Left forelimb (tissue), 1 donor: ENCODE measurements around the gene FLT3.
"Not testable (repeated sequence)": the region's sequence is repeated elsewhere in the genome, so short reads cannot be mapped to it uniquely, and the experiment has no call there.

Source experiments
- DNase-seq: peaks from one replicate; pipeline ENCODE4 v3.0.0-alpha.2; 2018; ENCODE audit warnings: low spot score

FLT3 gene

DNA sequence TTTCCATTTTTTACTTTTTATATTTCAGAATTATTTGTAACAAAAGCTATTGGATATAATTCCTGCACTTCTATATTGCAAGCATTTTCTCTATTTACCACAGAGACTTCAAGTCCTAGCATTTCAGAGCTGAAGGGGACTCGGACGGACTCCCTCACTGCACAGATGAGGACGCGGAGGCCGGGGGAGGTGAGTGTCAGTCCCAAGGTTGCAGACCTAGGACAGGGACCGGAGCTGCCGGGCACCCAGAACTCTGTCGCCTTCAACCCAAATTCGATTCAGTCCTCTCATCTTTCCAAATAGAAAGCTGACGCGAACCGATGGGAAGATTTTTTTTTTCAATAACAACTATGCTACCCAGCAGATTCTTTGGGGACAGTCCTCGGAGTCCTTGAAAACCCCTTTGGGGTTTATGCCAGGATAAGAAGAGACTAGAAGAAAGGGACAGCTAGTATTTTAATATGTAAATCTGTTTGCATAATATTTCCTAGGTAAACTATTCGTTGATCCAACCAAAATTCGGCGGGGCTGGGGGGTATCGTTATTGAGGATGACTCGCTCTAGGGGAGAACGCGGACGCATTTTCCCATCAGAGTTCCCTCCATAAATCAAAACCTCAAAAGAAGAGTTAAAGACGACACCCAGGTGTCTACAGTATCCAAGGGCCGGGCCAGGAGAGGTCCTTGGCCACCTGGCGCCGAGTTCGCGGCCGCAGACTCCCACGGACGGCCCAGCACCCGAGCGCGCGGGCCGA lies 803 bp downstream of the FLT3 start:
- DNase-seq: no peak

DNA sequence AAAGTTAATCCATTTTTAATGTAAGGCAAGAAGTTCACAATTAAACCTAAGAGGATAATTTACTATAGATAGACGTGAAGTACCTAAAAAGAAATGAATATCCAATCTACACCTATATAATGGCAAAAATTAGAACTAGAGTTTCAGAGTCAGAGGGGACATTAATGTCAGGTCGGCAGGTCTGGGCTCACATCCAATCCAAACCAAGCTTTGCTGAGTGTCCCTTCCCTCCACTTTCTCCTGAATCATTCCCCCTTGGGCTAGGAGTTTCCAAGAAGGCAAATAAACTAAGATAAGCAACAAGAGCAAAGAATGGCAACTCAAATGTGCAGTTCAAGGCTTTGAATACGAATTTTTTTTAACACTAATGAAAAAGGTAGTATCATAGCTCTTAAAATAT lies 2.9 kb downstream of the FLT3 start:
- no peak for DNase-seq

DNA sequence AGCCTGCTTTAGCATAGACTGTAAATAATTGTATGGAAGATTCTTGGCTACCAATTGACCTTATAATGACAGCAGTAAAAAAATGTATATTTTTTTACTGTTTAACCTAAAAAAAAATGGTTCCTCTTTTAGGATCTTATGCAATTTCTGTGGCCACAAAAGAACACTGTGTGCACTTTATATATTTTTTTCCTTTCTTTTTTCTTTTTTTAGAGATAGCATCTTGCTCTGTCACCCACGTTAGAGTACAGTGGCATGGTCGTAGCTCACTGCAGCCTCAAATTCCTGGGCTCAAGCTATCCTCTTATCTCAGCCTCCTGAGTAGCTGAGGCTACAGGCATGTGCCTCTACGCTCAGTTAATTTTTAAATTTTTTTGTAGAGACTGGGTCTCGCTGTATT lies 6.1 kb downstream of the FLT3 start:
- DNase-seq: no peak

DNA sequence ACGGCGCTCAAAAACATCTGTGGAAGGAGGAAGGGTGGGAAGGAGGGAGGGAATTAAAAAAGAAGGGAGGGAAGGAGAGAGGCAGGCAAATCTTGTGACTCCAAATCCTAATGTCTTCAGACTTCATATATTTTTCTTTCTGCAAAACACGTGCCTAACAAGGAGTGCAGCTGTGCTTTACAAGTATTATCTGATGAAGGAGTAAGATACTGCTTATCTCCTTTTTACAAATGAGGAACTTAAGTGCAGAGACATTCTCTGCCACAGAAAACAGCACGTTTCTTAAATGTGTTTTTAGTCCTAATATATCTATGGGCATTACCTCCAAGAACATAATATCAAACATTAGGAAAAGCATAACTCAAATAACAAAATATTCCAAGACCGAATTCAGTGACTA lies 6.5 kb downstream of the FLT3 start:
- DNase-seq: no peak

DNA sequence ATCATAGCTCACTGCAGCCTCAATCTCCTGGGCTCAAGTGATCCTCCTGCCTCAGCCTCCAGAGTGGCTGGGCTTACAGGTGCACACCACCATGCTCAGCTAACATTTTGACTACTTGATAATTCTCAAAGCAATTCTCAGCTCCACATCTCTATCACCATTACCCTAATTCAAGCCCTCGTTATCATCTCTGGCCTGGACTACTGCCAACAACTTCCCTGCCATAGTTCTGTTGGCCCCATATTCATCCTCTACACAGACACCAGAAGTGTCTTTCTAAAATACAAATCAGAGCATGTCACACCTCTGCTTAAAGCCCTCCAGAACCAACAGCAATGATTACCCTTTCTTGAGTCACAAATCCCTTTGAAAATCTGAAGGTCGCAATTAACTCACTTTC lies 7.9 kb downstream of the FLT3 start:
- DNase-seq: no peak

DNA sequence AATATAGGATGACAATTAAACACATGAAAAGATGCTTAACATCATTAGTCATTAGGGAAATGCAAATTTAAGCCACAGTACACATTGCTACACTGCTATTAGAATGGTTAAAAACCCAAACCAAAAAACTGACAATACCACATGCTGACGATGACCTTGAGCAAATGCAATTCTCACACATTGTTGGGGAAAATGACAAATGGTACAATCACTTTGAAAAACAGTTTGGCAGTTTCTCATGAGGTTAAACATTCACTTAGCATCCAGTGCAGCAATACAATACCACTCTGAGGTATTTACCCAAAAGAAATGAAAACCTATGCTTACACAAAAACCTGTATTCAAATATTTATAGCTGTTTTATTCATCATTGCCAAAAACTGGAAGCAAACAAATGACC lies 11.3 kb downstream of the FLT3 start:
- DNase-seq: no peak

DNA sequence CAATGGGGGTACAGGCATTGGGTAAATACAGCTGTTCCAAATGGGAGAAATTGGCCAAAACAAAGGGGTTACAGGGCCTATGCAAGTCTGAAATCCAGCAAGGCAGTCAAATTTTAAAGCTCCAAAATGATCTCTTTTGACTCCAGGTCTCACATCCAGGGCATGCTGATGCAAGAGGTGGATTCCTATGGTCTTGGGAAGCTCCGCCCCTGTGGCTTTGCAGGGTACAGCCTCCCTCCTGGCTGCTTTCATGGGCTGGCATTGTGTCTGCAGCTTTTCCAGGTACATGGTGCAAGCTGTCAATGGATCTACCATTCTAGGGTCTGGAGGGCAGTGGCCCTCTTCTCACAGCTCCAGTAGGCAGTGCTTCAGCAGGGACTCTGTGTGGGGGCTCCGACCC lies 22.6 kb downstream of the FLT3 start:
- DNase-seq: not testable (repeated sequence)

DNA sequence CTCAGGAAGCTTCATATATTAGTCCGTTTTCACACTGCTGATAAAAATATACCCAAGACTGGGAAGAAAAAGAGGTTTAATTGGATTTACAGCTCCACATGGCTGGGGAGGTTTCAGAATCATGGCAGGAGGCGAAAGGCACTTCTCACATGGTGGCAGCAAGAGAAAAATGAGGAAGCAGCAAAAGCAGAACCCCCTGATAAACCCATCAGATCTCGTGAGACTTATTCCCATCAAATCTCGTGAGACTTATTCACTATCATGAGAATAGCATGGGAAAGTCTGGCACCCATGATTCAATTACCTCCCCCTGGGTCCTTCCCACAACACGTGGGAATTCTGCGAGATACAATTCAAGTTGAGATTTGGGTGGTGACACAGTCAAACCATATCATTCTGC lies 23.1 kb downstream of the FLT3 start:
- no peak for DNase-seq

DNA sequence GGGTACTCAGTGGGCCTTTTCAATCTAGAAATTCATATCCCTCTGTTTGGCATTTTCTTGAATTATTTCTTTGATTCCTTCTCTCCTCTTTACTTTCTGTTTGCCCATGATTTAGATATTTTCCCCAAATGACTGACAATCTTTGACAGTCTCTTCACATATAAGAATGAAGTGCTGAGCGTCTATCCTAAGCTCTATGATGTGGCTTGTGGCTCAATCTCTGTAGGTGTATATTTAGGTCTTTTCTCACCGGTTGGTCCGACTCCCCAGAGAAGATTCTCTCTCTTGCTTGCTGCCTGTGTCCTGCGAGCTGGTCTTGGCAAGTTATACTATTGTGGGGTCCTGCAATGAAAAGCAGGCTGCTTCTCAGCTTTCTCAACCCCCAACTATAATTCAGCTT lies 29.0 kb downstream of the FLT3 start:
- DNase-seq: no peak

DNA sequence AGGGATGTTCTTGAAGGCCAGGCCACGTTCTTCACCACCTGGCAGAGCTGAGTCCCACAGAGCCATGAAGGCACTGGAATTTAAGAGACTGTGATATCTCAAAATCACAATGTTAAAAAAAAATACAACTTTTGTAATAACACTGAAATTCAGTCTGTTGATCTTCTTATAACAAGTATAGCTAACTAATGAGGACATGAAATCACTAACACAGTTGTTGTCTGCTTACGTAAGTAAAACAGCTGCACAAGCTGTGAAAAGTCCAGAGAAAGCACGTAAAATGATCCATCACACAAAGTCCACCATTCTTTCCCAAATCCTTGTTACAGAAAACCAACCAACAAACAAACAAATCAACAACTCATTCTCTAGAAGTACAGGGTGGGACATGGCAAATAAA lies 32.9 kb downstream of the FLT3 start:
- DNase-seq: no peak

DNA sequence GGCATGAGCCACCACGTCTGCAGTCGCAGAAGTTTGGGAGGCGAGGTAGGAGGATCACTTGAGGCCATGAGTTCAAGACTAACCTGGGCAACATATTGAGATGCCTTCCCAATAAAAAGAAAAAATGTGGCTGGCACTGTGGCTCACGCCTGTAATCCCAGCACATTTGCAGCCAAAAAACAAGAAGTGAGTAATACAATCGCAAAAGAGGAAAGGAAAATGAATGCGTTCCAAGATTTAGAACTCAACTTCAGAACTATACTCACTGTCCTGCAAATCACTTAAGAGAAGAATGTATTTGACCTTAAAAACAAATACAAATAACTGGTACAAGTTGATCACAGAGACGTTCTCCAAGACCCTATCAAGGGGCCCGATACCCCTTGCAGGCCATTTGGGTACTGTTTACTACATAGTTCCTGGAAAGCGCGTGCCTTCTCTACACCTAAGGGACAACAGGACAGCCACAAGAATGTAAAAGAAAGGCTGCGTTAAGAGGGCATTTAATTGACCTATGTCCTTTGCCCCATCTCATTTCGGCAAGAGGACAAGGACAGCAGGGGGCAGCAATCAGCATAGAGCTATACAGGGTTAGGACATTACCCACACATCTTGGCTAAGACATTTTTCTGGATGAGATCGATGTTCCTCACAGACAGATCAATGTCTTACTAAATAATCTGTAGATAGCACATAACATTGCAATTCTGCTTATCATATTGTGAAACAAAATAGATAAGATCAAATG lies 41.3 kb downstream of the FLT3 start:
- no peak for DNase-seq

DNA sequence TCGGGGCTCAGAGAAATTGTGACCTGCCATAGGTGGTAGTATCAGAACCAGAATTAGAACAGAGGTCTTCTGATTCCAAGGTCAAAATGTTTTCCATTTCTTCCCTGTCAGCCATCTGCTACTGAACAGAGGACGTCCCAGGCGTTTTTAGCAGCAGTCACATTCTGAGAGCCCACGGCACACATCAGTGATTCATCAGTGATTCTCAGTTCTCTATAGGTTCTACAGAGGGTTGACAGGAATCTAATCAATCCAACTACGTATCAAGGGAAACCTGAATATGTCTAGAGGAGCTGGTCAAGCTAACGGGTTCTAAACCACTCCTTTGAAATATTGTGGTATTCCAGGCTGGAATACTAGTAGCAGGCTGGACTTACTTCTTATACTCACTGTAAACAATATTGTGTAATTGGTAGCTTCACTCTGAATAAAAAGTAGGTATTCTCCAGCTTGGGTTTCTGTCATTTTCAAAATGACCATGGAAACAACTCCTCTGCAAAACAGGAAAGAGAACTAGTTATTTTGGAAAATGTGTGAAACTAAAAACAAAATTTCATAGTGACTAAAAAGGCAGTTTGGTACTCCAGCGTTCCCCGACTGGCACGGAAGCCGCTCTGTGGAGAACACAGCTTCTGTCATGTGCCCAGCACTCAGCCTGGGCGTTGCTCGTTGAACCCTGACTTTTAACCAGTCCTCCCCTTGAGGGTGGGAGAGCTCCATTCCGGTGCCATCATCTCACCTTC lies 43.2 kb downstream of the FLT3 start:
- DNase-seq: no peak

DNA sequence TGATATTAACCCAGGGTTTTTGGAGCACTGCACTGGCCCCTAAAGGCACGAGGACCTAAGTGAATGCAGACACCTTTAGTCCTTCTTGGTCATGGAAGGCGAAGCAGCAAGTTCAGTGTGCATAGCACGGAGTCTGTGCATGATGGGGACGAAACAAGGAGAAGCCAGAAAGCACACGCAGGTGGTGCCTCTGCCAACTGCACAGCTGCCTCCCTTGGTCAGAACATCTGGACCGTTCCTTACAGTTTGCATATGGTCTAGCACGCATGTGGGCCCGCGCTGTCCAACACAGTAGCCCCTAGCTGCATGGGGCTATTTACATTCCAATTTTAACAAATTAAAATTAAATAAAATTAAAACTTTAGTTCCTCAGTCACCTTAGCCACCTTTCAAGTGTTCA lies 44.0 kb downstream of the FLT3 start:
- DNase-seq: no peak

DNA sequence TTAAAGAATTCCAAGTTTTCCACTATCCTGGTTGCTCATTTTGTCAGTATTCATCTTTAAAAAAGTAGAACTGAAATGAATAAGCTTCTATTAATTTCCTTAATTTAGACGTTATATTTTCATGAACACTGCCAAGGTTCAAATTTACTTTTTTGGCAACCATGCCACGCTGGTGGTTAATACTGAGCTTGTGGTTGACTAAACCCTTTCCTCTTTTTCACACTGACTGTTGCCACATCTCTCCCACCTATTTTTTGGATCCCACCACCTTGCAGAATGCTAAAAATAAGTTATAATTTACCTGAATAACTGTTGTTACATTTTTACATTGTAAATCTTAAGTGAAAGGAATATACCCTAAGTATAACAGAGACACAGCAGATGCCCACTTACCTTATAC lies 45.0 kb downstream of the FLT3 start:
- DNase-seq: no peak

DNA sequence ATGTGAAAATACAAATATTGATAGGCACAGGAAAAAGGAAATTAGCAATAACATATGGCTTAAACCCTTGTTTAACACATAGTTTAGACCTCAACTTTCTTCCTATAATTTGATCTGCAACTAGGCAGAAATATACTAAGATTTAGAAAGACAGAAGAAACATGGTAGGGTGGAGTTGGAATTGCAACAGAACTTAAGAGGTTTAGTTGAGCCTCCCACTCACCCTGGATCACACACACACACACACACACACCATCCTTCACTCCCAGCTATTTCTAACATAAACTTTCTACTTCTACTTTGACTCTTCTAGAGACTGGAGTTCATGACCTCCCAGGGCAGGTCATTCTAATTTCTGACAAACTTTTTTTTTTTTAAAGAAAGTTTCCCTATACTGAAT lies 47.4 kb downstream of the FLT3 start:
- DNase-seq: no peak

DNA sequence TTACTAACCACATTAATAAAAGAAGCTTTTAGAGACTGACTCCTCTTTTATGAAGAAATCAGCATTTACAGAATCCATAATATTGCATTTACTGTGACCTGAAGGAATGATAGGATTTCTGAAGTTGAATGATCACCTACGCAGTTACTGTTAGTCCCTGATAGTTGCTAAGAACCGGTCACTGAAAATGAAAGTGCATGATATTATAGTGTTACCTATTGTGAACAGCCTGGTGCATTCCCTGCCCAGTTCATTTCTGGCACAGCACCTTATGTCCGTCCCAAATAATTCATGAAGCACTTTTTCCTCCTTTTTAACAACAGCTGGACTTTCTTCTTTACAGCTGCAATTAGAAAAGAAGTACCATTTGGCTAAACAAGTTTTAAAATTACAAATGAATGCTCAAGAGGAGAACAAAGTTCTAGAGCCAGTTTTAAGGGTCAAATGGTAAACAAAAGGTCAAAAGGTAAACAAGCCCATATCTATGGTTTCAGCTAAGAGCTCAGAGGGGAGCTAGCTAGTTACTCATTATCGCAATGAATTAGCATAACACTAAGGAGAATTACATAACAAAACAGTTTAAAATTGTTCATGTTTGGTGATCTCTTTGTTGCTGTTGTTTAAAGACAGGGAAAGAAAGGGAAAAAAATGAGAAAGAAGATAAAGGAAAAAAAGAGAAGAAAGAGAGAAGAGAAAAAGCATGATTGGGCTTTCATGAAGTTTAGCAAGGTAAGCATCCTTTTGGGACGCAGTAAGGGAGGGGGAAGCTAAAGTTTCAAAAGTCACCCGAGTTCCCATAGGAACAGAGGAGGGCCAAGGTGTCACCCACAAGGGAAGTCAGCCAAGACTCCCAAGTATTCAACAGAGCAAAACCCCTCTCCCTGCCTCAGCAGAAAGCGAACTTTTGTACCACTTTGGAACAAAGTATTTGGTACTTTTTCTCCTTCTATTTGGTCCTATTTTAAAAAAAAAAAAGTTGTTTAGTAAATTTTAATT lies 50.2 kb downstream of the FLT3 start:
- DNase-seq: no peak

DNA sequence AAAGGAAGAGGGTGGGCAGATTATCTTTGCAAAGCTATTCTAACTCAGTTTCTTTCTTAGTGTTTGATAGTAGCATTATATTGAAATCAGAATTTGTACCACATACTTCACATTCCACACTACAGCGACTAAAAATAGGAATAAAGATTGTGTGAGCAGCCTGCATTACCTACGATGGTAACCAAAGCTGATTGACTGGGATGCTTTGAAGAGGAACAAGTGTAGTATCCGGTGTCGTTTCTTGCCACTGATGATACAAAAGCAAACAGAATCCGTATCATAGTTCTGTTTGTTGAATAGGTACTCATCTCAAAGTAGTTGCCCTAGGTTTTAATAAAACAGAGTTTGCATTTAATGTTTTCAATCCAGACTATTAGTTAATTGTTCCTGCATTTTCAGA lies 51.2 kb downstream of the FLT3 start:
- no peak for DNase-seq

DNA sequence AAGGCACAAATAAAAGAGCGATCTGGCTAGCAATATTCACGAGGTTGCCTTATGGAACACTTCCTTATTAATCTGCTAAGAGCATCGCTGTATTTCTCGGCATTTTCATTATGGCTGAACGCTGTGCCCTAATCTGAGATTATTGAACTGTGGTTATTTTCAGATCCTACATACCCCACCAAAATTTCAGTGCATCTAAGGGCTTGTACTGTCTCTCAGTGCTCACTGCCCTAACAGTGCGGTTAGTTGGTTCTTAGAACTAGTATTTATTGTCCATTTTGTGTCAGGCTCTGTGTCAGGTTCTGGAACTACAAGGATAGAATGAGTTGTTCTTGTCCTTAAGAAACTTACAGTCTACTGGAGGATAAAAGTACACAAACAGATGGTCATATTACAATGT lies 51.6 kb downstream of the FLT3 start:
- no peak for DNase-seq

DNA sequence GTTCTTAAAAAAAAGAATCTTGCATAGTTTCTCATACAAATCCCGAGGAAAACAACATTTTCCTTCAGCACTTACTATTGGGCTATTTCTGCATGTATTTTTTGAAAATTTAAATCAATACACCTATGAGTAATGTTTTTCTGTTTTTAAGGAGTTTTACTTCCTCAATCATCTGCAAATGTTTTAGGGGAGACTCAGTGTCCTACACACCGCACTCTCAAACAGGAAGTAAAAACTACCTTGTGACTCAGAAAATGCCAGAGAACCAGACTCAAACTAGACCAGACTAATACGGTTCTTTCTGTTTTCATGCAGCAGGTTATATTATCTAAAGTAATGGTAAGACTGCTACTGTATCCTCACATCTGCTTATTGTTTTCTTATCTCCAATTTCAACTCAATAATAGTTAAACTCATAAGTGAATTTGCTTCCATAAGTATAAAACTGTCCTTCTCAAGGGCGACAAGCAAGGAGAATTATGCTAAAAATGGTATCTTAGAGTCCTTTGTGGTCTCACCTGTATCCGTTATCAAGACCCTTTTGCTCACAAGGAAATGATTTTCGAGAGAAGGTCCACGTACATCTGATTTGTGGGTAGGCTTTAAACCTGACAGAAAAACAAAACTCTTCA lies 52.5 kb downstream of the FLT3 start:
- DNase-seq: no peak

DNA sequence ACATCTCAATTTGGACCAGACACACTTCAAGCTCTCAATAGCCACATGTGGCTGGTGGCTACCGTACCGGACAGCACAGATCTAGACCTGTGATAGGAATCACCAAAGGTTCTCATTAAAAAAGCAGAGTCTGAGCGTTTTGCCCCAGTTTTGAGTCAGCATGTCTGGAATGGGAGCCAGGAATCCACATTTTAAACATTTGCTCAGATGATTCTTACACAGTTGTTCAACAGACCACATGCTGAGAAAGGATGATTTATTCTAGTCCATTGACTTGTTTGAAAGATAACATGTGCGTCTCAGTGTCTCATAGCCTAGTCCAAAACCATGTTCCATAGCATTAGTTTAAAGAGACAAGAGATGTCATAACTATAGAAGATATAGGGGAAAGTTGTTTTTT lies 53.4 kb downstream of the FLT3 start:
- no peak for DNase-seq

DNA sequence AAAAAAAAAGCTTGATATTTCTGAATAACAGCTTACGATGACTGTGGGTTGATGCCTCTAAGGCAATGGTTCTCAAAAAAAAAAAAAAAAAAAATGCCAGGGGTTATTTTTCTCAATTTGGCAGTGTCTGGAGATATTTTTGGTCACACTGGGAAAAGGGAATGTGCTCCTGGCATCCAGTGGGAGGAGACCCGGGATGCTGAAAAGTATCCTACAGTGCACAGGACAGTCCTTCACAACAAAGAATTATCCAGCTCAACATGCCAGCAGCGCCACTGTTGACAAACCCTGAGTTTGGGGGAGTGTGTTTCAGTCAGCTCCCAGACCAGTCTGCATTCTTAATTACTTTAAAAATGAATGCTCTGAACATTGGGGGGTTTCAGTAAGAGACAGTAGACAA lies 54.5 kb downstream of the FLT3 start:
- DNase-seq: no peak
